NOMO-1 treated with dmso at 0.1 percent for 144 hours (cell line): Measurements from ENCODE around the gene TAS2R60.
"Not testable (repeated sequence)": the region's sequence is repeated elsewhere in the genome, so short reads cannot be mapped to it uniquely, and the experiment has no call there.

Source experiments
- DNase-seq: peaks from one replicate; lab custom pipeline; 2025; ENCODE audit not compliant: unreplicated experiment; lab: John Stamatoyannopoulos, UW

The TAS2R60 gene

DNA sequence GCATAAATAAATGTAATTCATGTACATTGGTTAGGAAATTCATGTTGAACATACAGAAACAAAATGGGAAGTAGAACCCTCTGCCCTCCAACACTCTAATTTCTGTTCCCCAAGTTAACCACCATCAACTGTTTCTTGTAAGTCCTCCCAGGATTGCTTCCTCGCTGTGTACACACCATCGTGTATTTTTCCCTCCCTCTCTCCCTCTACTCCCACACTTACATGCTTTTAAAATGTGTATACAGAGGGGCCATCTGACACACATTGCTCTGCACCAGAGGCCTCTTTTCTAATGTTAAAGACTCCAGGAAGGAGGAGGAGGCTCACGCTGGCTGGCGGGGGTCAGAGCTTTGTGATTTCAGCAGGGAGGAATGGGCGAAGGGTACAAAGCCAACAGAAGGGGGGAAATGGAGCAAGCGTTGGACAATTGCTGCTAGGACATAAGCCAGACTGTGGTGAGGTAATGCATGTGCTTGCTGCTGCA, 32.7 kb upstream of the TAS2R60 start:
- peak; percentile 44 for DNase-seq

DNA sequence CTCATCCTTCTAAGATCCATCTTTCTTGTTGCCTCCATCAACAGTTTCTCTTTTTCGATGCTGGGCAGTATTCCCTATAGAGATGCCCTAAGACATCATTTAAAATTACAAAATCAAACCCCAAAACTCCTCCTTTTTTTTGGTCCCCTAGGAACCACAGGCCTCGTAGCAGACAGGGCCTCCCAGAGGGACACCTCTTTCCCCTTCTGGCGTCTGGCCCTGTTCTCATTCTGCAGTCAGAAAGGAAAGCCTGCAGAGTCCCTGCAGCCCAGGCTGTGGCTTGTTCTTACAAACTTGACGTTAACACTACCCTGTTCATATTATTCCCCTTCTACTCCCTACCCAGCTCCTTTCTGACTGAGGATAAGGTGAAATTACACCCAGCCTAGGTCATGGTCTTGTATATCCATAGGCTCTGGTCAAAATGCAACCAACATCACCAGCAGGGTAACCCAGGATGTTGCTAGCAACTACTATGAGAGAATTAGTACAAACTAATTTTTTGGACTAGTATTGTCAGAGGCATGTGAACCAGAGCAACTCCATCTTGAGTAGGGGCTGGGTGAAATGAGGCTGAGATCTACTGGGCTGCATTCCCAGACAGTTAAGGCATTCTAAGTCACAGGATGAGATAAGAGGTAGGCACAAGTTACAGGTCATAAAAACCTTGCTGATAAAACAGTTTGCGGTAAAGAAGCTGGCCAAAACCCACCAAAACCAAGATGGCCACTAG, 31.1 kb upstream of the TAS2R60 start:
- DNase-seq: no peak

DNA sequence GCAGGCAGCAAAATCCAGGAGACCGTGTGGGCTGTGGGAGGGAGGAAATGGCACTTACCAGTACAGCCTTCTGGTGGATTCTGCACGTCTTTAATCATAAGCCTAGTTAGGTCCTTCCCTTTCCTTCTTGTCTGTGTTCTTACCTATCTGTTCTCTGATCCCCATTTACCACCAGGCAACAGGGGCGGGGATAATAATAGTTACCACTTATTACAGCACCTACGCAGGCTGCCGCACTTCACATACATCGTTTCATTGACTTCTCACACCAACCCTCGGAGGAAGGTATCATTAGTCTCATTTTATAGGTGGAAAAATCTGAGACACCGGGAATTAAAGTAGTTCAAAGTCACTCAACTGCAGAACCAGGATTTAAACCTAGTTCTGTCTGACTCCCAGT, 30.1 kb upstream of the TAS2R60 start:
- no peak for DNase-seq

DNA sequence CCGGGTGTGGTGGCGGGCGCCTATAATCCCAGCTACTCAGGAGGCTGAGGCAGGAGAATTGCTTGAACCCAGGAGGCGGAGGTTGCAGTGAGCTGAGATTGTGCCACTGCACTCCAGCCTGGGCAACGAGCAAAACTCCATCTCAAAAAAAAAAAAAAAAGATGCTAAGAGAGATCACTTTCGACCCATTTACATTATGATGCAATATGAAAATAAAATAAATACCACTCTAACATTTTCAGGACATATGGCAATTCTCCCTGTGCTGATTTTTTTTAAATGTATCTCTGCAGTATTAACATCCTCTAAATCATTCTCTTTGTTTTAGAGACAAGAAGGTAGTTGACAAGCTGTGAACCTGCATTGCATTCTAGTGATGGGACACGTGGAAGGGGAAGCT, 28.0 kb upstream of the TAS2R60 start:
- DNase-seq: not testable (repeated sequence)

DNA sequence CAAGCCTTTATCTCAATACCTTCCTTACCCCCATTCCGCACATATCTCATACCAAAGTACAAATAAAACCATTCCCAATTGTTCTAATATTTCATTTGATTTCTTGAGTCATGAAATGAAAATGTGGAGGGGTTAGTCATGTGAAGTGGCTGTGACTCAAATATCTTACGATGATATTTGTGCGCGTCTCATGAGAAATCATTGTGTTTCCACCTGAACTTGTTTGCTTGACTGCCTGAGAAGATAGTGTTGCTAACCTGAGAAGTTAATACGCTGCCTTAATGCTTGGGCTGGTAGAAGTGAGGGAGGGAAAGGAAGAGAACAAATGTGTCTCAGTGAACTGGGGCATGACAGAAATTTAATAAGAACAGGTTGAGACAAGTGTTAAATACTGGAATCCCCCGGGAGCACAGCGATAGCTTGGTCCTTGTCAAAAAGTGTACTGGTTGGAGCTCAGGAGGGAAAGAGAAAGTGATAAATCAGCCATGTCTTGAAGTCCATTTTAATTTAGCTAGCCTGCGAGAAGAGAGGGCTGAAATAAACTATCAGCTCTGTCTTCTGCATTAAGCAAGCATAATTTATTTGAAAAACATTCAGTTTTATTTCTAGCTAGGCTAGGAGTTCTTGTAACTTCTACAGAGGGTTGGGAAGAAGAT, 27.4 kb upstream of the TAS2R60 start:
- DNase-seq: no peak

DNA sequence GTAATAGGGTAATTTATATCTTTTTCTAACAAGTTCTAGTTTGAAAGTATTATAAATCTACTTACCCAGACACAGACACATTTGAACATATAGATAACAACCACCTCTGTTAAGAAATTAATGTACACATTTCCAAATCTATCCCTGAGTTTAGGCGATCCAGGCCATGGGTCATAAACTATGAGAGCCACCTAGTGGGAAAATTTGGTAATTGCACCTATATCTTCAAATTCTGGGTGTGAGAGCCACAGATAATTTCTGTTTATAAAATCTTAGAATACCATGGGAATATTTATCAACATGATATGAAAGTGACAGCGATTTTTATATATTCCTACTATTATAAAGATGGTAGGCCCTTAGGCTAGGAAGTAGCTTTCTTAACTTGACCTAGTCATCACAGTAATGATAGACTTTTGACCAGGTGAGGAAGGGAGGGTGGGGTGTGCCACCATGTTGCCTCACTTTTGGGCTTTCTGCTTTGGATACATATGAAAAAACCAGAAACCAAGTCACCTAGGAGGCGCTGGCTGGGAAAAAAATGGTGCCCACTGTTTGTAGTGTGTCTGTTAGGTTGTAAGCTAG, 26.6 kb upstream of the TAS2R60 start:
- peak; percentile 8 for DNase-seq

DNA sequence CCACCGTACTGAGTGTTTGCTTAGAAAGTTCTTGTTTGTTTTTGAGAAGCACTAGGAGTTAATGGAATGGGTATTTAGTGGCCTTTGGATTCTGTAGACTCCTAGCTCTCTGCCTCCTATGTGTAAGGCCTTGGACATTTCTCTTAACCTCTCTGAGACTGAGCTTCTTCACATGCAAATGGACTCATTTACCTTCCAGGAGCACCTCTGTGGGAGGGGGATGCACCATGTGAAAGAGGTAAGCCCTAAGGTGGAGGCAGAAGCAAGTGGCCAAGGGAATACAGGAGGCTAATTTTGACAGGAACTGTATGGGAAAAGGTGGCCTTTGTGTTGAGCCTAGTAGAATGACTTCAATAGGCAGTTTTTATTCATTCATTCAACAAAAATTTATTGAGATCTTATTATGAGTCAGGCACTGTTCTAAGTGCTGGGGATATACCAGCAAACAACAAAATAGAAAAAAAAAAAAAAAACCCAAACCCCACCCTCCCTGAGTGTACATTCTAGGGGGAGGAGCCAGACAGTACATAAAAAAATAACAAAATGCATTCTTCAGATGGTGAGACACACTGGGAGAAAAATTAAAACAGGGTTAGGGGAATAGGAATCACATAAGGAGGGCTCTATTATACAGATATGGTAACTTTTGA, 25.4 kb upstream of the TAS2R60 start:
- DNase-seq: no peak

DNA sequence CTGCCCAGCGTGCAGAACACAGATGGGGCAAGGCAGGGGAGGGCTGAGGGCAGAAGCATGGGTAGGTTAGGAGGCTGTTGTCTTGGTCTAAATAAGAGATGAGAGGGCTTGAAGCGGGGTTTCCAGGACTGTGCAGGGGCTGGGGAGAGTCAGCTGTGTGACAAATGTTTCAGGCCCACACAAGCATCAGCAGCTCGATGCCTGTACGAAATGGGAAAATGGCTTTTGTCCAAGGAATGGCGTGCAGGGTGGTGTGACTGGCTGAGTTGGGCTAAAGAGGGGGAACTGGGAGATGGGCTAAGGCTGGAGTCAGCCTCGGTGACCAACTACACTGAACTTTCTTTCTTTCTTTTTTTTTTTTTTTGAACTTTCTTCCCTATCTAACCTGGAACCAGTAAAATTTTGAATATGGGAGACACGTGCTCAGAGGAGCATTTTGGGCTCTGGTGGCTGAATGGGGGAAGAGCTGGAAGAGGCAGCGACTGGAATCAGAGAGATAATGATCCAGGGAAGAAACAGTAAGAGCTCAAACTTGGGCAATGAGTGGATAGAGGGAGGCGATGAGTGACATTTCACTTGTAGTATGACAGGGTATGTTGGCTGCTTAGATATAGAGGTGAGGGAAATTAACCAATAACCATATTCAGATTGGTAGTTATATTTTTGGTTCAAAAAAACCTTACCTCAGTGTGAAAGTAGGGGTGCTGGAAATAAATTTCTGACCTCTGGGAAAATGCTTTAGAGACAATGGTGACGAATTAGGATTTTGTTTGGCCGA, 24.4 kb upstream of the TAS2R60 start:
- DNase-seq: no peak

DNA sequence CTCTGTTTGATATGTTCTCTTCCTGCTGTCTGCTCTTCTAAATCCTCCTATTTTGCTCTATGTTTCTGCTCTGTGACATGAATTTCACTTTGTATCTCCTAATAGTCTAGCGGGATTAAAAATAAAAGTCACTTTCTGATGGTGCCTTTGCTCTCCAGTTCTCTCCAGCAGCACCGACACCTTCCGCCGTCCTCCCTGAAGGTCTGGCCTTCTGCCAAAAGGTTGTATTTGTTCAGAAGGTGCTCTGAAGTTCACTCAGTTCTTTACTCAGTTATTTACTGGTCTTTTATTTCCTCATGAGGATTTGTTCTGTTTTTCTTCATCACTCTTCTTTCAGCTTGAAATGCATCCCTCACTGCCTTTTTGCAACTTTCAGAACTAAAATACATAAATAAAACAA, 23.4 kb upstream of the TAS2R60 start:
- no peak for DNase-seq

DNA sequence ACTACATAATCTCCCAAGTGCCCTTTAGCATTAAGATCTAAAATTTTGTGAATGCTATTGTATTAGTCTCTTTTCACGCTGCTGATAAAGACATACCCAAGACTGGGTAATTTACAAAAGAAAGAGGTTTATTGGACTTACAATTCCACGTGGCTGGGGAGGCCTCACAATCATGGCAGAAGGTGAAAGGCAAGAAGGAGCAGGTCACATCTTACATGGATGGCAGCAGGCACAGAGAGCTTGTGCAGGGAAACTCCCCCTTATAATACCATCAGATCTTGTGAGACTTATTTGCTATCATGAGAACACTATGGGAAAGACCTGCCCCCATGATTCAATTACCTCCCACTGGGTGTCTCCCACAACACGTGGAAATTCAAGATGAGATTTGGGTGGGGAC, 22.6 kb upstream of the TAS2R60 start:
- DNase-seq: not testable (repeated sequence)

DNA sequence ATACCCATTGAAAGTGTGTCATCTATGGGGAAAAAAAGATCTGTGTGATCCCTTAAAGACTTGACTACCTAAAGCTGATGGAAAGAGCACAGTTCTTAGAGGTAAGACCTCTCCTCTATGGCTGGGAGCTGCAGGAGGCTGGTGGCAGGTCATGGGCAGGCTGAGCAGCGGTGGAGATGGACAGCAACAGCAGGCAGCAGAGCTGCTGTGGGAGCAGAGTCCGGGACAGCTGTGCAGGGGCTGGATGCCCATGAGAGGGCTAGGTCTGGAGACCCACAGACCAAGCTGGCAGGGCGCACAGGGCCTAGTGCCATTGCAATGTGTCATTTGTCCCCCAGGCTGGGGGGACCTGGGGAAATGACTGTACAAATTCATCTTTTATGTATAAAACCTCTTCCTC, 21.2 kb upstream of the TAS2R60 start:
- DNase-seq: no peak

DNA sequence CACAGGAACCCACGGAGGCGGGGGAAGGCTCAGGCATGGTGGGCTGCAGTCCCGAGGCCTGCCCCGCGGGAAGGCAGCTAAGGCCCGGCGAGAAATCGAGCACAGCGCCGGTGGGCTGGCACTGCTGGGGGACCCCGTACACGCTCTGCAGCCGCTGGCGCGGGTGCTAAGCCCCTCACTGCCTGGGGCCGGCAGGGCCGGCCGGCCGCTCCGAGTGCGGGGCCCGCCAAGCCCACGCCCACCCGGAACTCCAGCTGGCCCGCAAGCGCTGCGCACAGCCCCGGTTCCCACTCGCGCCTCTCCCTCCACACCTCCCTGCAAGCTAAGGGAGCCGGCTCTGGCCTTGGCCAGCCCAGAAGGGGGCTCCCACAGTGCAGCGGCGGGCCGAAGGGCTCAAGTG, 18.8 kb upstream of the TAS2R60 start:
- not testable (repeated sequence) for DNase-seq

DNA sequence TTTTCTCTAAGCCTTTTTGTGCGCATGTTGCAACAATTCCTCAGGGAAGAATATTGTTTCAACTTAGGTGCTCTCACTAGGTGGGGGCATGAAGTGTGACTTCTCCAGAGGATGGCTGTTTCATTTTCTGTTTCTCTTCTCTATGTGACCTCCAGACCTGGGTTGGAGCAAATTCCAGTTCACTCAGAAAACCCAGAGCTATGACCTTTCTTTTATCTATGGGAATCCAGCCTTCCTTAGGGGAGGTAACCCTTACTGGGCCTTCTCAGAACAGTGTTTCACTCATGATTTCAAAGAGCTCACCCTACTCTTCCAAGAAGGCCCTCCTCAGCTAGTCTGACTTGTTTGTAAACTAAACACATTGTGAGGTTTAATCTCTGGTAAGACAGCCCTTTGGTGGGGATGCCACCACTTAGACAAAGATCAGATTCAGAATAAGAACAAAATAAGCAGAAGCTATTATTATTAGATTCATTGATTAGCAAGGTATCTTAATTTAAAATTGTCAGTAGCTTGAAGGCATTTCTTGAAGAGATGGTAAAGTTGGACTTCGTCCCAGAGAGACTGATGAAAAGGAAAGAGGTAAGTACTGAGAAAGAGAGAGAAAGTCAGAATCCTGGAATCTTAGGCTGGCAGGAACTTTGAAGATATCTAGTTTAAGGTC, 16.6 kb upstream of the TAS2R60 start:
- no peak for DNase-seq

DNA sequence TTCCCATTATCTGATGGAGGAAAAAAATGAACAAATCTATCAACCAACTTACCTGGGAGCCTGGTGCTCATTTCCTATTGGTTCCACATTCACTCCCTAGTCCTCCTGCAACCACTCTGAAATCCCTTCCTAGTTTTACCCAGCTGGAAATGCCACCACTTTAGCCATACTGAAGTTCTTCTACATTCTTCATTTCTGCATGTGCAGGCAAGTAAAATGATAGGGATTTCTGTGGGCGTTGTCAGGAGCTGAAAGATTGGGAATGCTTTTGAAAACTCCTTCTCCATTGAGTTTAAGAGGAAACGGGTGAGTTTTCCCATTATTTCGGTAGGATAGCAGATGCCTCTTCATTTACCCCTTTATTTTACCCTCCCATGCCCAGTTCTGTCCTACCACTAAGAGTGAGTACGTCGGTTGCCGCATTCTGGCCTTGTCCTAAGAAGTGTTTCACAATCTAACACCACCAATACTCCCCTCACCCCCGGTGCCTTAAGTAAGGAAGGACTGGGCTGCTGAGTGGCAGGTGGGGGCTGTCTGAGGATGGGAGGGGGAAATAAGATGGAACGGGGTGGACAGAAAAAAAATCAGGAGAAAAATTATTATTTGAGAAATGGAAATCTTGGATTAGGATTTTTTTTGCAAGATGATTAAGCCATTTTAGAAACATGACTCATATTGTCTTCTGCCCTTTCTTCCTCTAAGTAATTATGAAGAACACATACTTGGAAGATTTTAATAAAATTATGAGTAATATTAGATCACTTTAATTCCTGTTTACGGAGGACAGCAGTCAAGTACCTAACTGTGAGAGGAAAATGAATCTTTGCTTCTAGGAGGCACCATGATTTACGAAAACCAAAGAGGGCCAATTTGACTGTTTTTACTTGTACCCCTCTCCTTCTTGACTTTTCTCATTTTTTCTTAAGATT, 13.2 kb upstream of the TAS2R60 start:
- DNase-seq: no peak

DNA sequence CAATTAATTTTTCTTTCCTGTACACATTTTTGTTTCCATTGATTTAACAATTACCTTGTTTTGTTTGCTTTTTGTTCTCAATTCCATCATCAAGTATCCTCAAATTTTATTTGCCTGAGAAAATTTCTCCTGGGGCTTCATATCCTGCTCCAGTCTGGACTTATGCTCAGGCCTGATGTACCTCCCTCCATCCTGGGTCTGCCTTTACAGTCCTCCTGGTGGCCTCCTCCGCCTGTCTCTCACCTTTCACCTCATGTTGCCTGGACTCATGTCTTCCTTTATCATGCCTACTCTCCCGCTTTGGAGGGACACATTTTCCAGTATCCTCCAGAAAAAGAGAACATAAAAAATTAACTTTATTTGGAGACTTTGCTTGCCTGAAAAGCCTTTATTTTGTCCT, 12.1 kb upstream of the TAS2R60 start:
- no peak for DNase-seq

DNA sequence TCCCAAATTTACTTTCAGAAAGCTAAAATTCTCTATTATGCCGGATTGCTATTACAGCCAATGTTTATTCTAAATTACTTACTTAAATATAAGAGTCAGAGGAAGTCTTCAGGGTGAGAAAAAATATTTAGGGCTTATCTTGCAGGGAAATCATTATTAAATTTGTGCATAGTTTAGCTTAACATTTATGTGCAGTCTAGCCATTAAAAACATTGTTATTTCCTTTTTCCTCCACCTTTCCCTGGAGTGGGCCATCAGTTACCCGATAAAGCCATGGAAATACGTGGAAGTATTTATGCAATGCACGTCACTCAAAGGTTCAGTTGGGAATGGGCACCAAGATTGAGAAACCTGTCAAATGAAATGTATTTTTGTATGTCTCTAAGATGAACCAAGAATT, 9.5 kb upstream of the TAS2R60 start:
- no peak for DNase-seq

DNA sequence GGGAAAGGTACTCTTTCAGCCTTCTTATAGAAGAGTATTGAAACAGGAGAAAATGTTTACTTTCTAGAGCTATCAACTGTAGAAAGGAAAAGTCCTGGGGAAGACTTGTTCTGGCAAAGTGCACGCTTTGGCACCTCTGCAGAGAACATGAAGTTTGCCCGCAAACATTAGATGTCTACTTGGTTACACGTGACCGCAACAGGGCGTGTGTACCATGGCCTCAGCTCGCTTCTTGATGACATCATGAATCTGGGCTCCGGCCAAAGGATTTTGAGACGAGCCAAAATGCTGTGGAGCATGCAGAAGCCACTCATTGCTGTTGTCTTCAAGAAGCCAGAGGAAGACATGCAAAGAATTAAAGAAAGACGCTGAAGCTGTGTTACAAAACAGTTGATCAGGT, 8.6 kb upstream of the TAS2R60 start:
- DNase-seq: no peak

DNA sequence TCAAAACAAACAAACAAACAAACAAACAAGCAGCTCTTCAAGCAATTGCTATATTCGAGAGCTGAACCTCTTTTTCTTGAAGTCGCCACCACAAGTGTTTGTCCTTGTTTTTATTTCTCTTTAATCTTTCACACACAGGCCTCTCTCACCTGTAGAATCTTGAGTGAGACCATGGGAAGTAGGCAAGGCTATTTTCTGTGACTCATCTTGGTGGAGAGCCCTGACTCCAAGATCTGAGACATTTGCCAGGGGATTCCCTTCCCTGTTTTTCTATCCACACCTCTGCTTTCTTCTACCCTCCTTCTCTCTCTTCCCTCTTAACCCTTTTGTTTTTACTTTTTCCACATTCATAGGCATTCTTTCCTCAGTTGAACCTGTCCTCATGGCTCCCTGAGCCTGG, 8.0 kb upstream of the TAS2R60 start:
- no peak for DNase-seq

DNA sequence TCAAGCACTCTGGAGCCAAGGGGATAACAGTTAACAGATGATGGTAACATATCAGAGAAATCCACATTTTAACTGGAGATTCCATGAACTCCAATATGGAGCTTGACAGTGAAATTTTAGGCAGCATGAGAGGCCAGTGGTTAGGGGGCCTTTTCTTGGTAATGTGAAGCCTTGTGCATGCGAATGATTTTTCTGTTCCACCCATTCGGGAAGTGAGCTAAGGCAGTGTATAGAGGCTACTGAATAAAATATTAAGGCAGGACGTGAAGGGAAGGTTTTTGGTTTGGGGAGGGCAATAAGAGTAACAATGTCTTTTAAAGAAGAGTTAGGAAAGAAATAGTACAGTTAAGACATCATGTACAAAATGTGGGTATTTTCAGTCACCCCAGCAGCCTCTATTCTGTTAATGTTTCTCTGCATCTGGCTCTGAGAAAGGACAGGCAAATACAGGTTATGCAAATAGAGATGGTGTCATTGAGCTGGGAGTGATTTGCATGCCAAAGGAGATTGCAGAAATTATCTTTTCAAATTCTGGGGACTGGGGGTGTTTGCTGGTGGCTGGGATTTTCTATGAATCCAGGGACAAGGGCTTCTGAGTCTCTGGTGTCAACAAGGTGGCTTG, 6.8 kb upstream of the TAS2R60 start:
- DNase-seq: no peak
